Activated CD4-positive, alpha-beta T cell treated with anti-CD3 and anti-CD28 coated beads for 48 hours (primary cell): ENCODE measurements around the gene STUB1.

Experiments used
- DNase-seq: peaks from one replicate; pipeline ENCODE4 v3.0.0-alpha.2; 2020

Gene STUB1

DNA sequence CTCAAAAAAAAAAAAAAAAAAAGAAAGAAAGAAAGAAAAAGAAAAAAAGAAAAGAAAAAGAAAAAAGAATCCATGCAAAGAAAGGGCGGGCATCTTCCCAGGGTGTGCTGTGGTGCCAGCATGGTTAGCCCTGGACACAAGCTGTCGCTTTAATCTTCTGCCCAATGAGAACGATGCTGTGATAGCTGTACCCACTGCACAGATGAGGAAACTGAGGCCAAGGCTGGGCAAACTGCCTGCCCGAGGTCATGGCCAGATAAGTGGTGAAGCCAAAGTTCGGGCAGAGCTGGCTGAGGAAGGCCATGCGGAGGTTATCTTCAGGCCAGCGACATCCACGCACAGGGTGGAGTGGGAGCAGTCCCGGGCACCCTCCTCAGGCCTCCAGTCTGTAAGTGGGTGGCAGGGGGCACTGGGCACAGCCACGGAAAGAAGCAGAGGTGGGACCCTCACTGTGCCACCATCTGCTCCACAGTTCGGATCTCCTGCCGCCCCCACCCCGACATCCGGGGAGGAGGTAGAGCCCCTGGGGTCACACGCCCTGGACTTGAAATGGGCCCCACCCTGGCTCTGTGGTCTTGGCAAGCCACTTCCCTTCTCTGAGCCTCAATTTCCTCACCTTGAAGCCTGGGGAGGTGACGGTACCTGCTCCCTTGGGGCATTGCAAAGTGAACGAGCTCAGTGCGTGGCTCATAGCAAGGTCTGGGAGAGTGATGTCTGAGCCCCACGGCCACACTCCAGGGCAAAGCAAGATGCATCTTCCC lies 18.9 kb downstream of the STUB1 start:
- no peak for DNase-seq

DNA sequence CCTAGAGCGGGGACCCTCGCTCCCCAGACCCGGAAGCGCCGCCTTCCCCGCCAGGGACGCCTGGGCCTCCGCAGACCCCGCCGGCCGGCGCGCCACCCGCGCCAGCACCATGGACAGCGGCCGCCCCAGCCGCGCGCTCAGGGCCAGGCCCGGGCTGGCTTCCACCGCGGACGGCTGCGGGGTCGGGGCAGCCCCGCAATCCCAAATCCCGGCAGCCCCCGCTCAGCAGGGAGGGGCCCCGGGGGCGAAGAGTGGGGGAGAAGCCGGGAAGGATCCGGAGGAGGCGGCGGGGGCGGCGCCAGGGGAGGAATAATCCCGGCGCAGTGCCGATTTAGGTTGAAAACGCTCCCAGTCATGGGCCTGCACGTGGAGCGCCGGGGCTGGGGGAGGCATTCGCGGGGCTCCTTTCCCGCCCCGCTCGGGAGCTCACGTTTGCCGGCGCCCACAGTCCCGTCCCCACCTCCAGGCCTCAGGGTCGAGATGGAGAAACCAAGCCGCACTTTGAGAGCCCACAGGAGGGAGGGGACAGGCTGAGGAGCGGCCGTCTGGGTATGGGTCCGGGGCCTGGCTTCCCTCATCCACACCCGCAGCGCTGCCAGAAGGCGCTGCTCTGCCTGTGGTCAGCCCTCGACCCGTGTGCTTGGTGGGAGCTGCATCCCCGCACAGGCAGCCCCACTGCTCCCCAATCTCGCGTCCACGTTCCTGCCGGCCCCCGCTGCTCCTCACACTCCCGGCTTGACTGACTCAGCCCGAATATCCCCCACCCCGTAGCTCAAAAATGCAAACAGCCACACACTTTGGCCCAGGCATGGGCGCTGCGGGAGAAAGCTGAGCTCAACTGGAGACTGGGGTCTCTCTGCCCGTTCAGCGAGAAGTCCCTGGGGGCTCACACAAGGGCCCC lies 20.7 kb downstream of the STUB1 start:
- no peak for DNase-seq

DNA sequence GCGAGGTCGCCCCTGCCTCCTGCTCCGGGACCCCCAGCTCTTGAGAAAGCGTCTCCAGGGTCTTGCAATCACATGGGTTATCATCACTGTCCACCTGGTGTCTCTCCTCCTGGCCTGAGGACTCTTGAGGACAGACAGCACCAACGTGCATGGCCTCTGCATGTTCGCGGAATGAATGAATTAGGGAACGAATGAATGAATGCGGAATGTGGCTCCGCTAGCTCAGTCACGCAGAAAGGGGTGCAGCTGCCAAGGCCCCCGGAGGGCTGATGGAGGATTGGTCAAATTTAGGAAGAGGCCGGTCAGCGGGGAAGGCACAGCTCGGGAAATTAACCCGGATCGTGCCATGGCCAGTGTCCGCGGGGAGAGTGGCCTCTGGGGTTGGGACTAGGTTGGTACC lies 22.1 kb downstream of the STUB1 start:
- no peak for DNase-seq

DNA sequence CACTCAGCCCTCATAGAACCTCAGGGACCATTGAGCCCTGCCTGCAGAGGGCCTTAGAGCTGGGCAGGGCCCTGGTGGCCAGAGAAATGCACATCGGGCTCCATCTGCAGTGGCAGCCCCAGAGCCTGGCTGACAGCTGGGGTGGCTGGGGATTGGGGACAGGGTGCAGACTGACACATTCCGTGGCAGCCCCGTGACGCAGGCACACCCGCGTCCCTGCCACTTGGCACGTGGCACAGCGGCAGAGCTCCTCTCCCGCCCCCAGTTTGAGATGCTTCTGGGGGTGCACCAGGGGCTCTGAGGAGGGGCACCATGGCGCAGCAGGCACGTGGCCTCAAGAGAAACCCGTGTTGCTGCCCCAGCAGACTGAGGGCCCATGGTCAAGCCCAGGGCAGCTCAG lies 23.2 kb downstream of the STUB1 start:
- no peak for DNase-seq

DNA sequence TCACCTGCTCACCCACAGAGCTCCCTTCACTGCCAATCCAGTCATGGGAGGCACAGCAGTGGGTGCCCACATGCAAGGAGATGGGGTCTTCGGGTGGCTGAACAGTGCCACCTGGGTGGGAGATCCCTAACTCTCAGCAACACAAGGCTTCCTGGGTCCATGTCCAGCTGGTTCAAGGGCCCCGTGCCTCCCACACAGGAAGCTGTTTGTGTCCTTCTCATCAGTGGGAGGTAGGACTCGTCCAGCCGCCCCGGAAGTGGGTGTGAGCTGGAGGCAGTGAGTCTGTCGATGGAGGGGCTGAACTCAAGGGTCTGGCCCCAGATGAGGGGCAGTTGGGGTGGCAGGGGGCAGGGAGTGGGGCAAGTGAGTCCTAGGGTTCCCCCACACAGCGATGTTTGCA lies 23.8 kb downstream of the STUB1 start:
- DNase-seq = no peak

DNA sequence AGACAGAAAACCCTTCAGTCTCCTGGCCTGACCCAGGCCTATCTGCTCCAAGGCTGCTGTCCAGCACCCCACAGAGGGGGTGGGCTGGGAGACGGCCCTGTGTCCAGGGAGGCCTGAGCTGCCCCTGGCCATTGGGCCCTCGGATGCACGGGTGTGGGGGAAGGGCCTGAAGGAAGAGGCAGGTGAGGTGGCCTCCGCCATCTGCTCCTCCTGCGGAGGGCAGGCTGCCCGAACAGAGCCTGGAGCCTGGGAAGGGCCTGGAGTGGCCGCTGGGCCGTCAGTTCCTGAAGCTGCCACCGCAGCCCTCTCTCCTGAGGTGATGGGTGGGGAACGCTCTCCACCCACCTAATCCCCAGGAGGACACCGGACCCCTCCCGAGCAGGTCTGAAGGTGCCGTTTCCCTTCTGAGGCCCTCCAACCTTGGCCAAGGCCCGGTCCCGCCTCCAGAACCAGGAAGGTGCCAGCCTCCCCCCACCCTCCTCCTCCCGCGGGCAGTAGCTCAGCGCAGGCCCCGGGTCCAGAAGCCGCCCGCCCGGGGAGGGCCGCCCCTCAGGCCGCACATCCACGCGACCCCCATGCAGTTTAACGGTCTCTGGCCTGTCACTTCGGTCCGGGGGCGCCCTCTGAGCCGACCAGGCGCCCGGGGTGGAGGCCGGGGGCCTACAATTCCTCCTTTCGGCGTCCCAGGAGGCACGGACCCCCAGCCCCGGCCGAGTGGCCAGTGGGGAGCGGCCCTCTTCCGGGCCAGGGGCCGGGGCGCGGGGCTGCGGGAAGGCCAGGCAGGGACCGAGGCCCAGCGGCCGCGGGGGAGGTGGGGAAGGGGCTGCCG lies 24.6 kb downstream of the STUB1 start:
- no peak for DNase-seq

DNA sequence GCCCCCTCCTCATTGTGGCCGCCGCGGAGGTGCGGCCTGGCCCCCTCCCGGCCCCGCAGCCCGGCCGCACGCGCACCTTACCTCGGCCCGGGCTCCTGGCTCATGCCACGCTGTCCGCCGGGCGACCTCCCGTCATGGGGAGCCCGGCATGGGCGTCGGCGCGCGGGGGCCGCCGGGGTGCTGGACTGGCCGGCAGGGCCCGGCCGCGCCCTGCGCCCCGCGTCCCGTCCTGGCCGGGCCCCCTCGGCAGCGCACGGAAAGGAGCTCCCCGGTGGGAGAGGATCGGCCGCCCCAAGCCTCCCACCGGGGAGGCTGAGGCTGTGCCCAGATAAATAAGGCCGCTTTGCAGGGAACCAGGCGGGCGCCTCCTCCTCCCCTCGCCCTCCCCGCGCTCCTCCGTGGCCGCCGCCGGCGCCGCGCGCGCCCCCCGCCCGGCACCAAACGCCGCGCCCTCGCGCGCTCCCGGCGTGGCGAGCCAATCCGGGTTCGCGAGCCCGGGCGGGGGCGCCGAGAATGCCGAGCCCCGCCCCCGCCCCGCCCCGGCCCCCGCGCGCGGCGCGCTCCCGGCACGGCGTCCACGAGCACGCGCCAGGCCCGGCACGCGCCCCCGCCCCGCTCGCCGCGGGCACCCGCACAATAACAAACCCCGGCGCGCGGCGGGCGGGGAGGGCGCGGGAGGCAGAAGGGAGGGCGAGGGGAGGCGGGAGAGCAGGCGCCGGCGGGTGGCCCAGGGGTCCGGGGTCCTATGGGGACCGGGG lies 25.4 kb downstream of the STUB1 start, which contains the start of gene FBXL16:
TSS of gene FBXL16 (minus strand) at position 371 of the 758 bp plus-strand sequence. CDS start 8,396 bp downstream, outside the sequence.
- no peak for DNase-seq

DNA sequence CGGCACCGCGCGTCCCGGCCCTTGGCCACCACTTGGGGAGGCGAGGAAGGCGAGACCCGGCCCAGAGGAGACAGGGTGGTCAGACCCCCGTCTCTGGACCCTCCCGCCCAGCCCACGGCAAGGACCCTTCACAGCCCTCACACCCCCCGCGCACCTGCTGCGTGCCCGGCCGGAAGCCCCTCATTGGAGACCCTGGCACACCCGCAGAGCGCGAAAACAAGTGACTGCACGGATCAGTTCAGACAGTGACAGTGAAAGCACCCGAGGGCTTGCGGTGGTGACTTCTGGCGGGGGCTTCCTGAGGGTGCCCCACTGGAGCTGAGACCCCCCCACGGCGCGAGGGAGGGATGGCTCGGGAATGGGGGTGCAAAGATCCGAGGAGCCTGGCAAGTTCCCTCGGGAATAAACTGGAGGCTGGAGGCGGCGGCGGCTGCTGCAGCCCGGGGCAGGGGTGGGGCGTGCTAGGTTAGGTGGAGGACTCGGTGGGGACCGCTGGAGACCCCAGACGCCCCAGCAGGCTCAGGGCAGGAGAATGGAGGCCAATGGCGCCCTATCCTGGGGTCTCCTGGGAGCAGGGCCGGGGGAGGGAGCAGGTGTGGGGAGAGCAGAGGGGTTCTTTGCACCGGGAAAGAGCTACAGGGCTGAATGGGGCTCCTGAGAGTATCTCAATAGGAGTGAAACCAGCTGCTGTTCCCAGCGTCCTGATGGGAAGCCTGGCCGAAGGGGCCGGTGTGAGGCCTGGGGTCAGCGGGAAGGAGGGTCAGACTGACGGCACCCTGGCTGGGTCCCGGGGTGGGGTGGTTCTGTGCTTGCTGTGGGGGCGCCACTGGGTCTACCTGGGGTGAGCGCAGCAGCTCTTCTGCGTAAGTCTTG lies 26.2 kb downstream of the STUB1 start:
- DNase-seq = no peak

DNA sequence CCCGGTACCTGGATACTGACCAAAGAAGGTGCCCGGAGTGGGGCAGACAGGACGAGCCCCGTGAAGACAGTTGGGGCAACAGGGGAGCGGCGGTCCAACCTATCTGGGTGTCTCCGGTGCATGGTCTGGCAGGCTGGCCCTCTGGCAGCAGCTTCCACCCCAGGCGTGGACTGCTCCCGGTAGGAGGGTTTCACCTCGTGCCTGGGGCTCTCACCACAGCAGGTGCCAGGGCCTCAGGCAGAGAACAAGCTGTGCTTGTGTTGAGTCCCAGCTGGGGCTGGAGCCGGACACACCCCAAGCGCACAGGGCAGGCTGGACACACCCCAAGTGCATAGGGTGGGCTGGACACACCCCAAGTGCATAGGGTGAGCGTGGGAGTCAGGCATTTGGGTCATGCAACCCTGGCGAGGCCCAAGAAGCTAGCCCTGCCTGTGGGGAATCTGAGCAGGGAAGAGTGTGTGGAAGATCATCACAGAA lies 26.9 kb downstream of the STUB1 start:
- no peak for DNase-seq

DNA sequence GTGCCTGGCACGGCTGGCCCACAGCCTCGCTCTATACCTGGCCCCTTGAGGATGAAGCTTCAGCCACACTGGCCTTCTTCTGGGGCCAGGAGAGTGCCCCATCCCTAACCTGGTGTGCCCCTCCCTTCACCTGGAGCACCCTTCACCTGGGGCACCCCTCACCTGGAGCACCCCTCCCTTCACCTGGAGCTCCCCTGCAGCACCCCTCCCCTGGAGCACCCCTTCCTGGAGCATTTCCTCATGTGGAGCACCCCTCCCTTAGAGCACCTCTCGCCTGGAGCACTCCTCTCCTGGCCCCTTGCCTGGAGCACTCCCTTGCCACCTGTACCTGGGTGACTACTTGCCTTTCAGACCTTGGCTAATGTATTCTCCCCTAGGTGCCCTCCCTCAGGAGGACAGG lies 27.8 kb downstream of the STUB1 start:
- no peak for DNase-seq

DNA sequence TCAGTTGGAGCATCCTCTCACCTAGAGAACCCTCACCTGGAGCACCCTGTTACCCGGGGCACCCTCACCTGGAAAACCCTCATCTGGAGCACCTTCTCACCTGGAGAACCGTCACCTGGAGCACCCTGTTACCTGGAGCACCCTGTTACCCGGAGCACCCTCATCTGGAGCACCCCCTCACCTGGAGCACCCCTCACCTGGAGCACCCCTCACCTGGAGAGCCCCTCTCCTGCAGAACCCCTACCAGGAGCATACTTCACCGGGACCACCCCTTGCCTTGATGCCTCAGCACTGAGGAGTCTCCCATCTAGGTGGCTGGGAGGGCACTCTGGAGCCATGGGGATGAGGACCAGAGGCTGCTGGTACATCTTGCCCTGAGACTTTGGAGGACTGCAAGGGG lies 28.7 kb downstream of the STUB1 start:
- DNase-seq = no peak

DNA sequence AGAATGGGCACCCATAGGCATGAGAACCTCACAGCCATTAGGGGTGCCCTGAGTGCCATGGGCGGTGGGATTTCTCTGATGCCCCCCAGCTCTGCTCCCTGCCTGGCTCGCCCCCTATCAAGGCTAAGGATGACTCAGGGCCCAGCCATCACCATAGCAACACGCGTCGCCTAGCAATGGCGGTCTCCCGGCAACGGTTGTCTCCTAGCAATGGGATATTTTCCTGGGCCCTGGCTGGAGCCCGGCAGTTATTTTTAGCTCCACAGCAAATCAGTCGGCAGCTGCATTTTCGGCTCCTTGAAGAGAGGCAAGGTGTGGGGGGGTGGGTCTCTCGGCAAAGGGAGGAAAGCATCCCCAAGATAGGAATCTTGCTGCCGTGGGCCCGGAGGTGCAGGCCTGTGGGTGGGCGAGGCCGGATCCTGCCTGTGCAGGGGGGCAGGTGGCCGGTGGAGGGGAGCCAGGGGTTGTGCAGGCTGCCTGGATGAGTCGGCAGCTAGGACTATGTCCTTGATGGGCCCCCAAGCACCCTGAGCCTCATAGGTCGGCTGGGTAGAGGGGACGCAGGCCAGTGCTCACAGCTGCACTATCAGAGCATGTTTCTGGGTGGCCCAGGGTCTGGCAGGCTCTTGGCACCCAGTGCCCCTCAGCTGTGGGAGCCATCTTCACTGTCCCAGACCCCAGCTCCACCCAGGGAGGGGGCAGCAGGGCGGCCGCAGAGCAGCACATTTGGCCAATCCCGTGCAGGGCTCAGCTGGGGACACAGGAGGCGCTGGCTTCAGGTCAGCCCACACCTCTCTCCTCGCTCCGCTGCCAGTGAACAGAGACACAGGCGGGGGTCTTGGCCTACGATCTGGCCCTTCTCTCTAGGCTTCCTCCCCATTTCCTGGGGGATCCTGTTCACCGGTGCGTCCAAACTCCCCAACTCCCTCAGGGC lies 29.6 kb downstream of the STUB1 start:
- DNase-seq = peak; percentile 44

DNA sequence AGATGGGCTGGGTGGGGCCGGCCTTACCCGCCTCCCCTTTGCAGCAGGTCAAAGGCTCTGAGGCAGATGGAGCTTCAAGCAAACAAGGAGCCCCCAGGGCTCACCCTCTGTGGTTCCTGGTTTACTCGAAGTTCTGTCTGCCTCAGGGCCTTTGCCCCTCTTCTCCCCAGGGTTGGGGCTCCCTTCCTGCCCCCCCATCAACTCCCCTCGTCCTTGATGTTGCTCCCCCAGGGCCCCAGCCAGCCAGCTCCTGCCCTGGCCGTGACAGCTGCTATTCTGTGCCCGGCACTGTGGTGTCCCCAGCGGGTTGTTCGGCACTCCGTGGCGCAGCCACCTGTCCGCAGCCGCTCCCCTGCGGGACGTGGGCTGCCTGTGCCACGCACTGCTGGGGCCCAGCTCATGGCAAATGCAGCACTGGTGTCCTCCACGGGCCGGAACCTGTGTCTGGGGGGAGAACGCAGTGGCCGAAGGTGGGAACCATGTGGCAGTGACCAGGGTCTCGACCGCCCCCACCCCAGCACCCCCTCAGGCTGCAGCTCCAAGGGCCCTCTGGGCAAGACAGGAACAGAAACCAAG lies 30.4 kb downstream of the STUB1 start:
- DNase-seq = no peak

DNA sequence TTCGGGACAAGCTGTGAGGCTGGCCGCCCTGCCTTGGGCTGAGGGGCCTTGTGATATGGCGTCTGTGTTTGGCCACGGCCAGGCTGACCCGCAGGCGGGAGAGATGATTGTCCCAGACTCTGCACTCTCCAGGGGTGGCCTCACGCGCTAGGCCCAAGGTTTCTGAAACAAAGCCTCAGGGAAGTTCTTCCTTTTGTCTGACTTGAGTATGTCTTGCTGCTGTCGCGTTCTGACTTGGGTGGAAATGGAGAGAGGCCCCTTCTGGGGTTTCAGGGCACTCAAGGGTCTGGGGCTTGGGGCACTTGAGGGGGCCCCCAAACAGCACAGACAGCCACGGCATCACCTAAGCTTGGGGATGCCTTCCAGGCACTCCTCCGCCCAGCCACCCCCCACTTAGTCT lies 30.9 kb downstream of the STUB1 start:
- DNase-seq = no peak

DNA sequence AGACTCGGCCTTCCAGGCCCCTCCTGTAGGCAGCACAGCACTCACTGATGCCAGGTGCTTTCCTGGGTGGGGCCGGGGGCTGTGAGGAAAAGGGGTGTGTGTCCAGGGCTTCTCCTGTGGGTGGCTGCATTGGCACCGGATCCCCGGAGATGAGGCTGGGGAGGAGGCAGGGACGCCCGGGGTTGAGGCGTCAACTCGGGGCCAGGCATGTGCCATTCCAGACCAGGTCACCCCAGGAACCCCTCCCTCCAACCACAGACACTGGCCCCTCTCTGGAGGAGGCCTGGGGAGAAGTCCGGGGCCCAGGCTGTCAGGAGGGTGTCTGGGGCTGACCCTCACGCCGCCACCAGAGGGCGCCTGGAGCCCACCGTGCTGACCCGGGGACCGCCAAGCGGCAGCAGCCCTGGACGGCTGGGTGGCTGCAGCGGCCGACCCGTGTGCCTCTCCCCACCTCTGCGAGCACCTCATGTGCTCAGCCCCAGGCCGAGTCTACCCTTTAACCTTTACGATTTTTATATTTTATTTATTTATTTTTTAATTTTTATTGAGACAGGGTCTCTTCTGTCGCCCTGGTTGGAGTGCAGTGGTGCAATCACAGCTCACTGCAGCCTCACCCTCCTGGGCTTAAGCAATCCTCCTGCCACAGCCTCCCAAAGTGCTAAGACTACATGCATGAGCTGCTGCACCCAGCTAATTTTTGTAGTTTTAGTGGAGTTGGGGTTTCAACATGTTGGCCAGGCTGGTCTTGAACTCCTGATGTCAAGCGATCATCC lies 31.5 kb downstream of the STUB1 start:
- DNase-seq = peak; percentile 85

DNA sequence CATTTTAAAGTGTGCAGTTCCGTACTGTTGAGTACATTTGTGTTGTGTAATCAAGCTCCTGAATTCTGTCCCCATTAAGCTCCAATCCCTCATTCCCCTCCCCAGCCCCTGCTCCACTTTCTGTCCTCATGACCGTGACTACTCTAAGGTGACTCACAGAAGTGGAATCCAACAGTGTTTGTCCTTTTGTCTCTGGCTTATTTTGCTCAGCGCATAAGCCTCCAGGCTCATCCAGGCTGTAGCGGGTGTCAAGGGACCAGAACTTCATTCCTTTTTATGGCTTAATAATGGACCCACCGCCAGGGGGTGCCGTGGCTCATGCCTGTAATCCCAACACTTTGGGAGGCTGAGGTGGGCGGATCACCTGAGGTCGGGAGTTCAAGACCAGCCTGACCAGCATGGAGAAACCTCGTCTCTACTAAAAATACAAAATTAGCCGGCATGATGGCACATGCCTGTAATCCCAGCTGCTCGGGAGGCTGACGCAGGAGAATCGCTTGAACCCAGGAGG lies 32.6 kb downstream of the STUB1 start:
- peak; percentile 82 for DNase-seq

DNA sequence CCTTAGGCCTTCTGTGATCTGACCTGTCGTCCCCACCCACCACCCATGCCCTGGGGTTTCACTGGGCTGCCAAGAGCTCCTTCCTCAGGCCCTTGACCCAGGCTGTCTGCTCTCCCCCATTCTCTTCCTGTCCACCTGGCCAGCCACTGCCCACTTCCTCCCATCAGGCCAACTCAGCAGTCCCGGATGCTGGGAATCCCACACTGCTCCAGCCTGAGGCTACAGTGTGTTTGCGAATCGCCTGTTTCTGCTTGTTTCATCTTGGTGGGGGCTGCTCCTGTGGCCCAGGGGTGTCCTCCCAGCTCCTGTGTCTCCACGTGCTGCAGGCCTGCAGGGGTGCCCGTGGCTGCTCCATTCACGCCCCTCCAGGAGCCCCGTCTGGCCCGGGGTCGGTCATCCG lies 33.9 kb downstream of the STUB1 start:
- DNase-seq = no peak
